Naive thymus-derived CD4-positive, alpha-beta T cell (primary cell): ENCODE data around the gene ASCL3. TPM values are rescaled to one million over a fixed set of nuclear protein-coding genes. Genes with fewer than 3 reads are reported as not detected.

ENCODE experiments used
- ATAC-seq: fragments of 150-1000 bp; cut with Tn5 transposase; 2 replicates; pipeline ENCODE4 v1.10.0; 2021; ENCODE audit warnings: mild to moderate bottlenecking, moderate library complexity
- CTCF ChIA-PET: fragments of 350-600 bp; sonication (Branson Sonifier 250); formaldehyde crosslinking; loops from one replicate; lab custom pipeline; 2021; ENCODE audit warnings: antibody characterized with exemption; lab: Charles Lee
- POLR2A ChIA-PET: fragments of 350-600 bp; sonication (Branson Sonifier 250); formaldehyde crosslinking; loops from one replicate; lab custom pipeline; 2021; ENCODE audit warnings: antibody characterized with exemption, inconsistent platforms; lab: Charles Lee
- DNase-seq, 9 donors: peaks; one replicate each; pipeline versions ENCODE4 v3.0.0 to v3.0.0-alpha.2; 2020 to 2022; ENCODE audit warnings: mixed read lengths in 1 of 9
- H3K27ac ChIP-seq: one replicate; pipeline ENCODE4 v1.7.0; 2013; ENCODE audit warnings: mild to moderate bottlenecking, low read depth, low read length, moderate library complexity
- H3K27me3 ChIP-seq, 2 donors: one replicate each; pipeline ENCODE4 v1.7.0; 2013; ENCODE audit warnings: low read length in 2 of 2, mild to moderate bottlenecking in 2 of 2, moderate library complexity in 2 of 2; ENCODE audit not compliant: control insufficient read depth in 2 of 2, insufficient read depth in 2 of 2
- H3K36me3 ChIP-seq, 3 experiments: 1 replicate in 2 of 3; 2 replicates in 1 of 3; pipeline ENCODE4 v1.7.0; 2013; ENCODE audit warnings: low read length in 3 of 3, mild to moderate bottlenecking in 3 of 3, moderate library complexity in 1 of 3; ENCODE audit not compliant: insufficient read depth in 3 of 3, control insufficient read depth in 2 of 3
- H3K4me1 ChIP-seq, 2 donors: one replicate each; pipeline ENCODE4 v1.7.0; 2013; ENCODE audit warnings: low read length in 2 of 2, mild to moderate bottlenecking in 2 of 2, moderate library complexity in 1 of 2; ENCODE audit not compliant: control insufficient read depth in 2 of 2, insufficient read depth in 2 of 2
- H3K4me3 ChIP-seq: 2 replicates; pipeline ENCODE4 v1.7.0; 2013; ENCODE audit warnings: mild to moderate bottlenecking, low read length
- H3K9me3 ChIP-seq, 3 experiments: 1 replicate in 2 of 3; 2 replicates in 1 of 3; pipeline ENCODE4 v1.7.0; 2013; ENCODE audit warnings: low read length in 3 of 3; ENCODE audit not compliant: control insufficient read depth in 2 of 3
- H3K27ac Mint-ChIP-seq, 9 donors: one replicate each; pipeline ENCODE4 v1.8.0; 2020 to 2022; ENCODE audit warnings: mixed read lengths in 9 of 9, mild to moderate bottlenecking in 8 of 9, moderate library complexity in 5 of 9, inconsistent platforms in 2 of 9
- H3K27me3 Mint-ChIP-seq, 5 donors: one replicate each; pipeline ENCODE4 v1.8.0; 2021 to 2022; ENCODE audit warnings: mixed read lengths in 5 of 5, mild to moderate bottlenecking in 1 of 5
- H3K36me3 Mint-ChIP-seq, 5 donors: one replicate each; pipeline ENCODE4 v1.8.0; 2020 to 2022; ENCODE audit warnings: mixed read lengths in 5 of 5, mild to moderate bottlenecking in 3 of 5, inconsistent platforms in 1 of 5
- H3K4me1 Mint-ChIP-seq, 7 donors: one replicate each; pipeline ENCODE4 v1.8.0; 2020 to 2022; ENCODE audit warnings: mixed read lengths in 7 of 7, mild to moderate bottlenecking in 3 of 7, inconsistent platforms in 1 of 7
- H3K4me3 Mint-ChIP-seq, 10 donors: one replicate each; pipeline ENCODE4 v1.8.0; 2020 to 2022; ENCODE audit warnings: mild to moderate bottlenecking in 10 of 10, mixed read lengths in 10 of 10, moderate library complexity in 6 of 10, inconsistent platforms in 2 of 10
- H3K9me3 Mint-ChIP-seq, 11 donors: one replicate each; pipeline ENCODE4 v1.8.0; 2020 to 2022; ENCODE audit warnings: mixed read lengths in 11 of 11, mild to moderate bottlenecking in 4 of 11, inconsistent platforms in 1 of 11, moderate library complexity in 1 of 11
- intact Hi-C, 2 donors: fragments of 100-400 bp; cut with micrococcal nuclease; formaldehyde crosslinking; loops; one replicate each; pipeline ENCODE4 v1.15.1; 2023
- polyA plus RNA-seq, 2 donors: library from polyadenylated mRNA; unstranded; fragments of 300-500 nt; fragmentation: Illumina TruSeq; gene quantifications; one replicate each; pipeline ENCODE4 v1.2.3, GENCODE V29; 2021
- total RNA-seq, 6 experiments: library from RNA in 5 of 6; stranded (reverse) in 5 of 6; gene quantifications; 1 replicate in 5 of 6; 2 replicates in 1 of 6; pipeline ENCODE4 v1.2.3 and lab custom pipeline; 2021 to 2026

The ASCL3 gene
- total and polyA plus RNA-seq, 7 experiments from 2014 or later = not detected

DNA sequence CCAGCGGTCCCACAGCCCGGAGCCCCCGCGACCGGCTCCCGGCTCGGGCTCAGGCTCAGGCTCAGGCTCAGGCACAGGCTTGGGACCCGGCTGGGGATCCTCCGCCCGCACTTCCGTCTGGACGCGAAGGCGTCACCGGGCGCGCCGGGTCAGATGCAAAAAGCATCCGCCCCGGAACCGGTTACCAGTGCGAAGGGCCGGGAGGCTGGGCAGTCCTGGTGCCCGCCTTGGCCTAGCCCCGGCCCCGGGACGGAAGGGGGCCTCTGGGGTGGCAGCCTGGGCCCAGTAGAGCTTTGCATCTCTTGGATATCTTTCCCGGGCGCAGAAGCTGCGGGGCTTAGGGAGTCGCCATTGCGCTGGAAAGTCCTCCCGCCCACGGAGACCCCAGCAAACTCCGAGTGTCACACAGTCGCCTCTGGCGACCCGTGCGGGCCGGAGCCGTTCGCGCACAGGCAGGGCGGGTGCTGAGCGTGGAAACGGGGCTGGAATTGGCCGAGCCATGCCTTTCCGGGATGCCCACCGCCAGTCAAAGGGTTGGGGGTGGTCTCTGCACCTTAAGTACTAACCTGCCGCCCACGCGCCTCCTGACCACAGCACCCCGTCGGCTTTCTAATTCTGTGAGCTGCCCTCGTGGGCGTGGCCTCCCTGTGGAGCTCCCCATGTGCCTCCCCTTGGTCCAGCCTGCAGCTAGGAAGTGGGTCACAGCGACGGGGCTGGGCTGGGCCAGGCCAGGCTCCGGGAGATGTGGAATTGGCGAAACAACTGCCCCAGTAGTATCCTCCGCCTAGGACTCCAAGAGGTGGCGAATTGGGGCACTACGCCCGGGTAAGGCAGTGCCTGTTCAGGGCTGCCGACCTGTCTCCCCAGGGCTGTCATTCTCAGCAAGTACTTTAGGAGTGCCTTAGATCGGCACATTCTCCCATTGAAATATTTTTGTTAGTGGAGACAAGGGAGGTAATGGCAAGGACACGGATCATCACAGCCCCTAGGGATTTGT lies 21.8 kb upstream of the ASCL3 start, which contains the start of gene TMEM9B:
TMEM9B (minus strand) TSS at position 119 of the 997 bp plus-strand sequence. CDS start 129 bp downstream, outside the sequence.
- peak within 1 kb of the TSS; percentile 94 to 99 (median 98) for H3K4me3 Mint-ChIP-seq
- peaks cover 3 to 7% (median 4%) of the 10 kb centered on the region in 5 donors for H3K36me3 Mint-ChIP-seq
- CTCF ChIA-PET = interaction anchor here (0.8 to 1.5 kb wide), 3 partner anchors 39 to 51 kb away, joined by 3 to 5 read pairs (median 4); partner anchors contain the start of gene NRIP3
- H3K9me3 ChIP-seq = no peaks in the 10 kb centered on the region
- H3K36me3 ChIP-seq = peaks cover 0 to 11% (median 0%) of the 10 kb centered on the region in 3 experiments
- H3K9me3 Mint-ChIP-seq = no peaks in the 10 kb centered on the region
- no peaks in the 10 kb centered on the region for H3K27me3 Mint-ChIP-seq
- intact Hi-C loops = loop anchor here (1.0 to 5.0 kb wide), 15 partner anchors 39 to 1493 kb away; partner anchors contain the start of genes RPL27A (in 2 of the 2), TMEM41B (in 2 of the 2), TRIM66 (in 2 of the 2) and AKIP1 (in 1 of the 2)
- H3K4me1 Mint-ChIP-seq = peaks cover 17 to 45% (median 32%) of the 10 kb centered on the region in 7 donors
- POLR2A ChIA-PET = interaction anchor here (0.6 to 2.1 kb wide), 9 partner anchors 8 to 496 kb away, joined by 3 to 27 read pairs (median 5); partner anchors contain the start of genes AKIP1, RPL27A, TRIM66 and ZNF143
- ATAC-seq (peak; percentile 90), DNase-seq (peak; percentile 35 to 85 (median 66))
- H3K4me3 ChIP-seq = peak within 1 kb of the TSS; percentile 96
- peak within 1 kb of the TSS; percentile 92 for H3K27ac ChIP-seq
- no peaks in the 10 kb centered on the region for H3K27me3 ChIP-seq
- peaks cover 13 to 17% of the 10 kb centered on the region in 2 donors for H3K4me1 ChIP-seq
- peak within 1 kb of the TSS; percentile 94 to 99 (median 98) for H3K27ac Mint-ChIP-seq

DNA sequence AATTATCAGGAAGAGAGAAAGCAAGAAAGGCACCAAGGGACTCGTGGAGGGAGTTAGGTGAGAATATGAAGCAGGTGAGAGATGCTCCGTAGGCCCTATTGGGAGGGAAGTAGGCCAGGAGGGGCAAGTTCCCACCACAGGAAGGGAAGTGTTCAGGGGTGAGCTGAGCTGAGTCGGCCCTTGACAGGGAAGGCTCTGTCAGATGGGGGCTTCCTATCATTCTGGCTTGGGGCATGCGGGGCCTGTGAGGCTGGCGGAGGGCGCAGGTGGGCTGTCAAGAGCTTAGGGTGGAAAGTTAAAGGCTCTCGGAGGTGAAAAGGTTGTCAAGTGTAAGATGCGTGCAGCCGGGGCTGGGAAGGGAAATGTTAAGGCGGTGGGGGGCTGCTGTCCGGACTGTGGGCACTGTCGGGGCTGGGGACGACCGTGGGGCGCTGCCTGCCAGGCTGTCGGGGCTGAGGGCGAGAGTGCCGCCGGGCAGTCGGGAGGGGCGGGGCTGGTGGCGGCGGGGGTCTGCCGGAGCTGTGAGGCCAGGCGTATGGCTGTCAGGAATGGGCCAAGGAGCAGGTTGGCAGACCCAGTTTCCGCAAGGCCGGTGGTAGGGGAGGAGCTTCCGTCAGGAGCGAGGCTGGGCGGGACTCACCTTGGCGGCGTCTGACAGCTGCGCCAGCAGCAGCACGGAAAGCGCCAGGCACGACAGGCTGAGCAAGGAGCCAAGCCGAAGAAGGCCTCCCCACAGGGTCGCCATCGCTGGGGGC lies 20.9 kb upstream of the ASCL3 start:
- Histone ChIP-seq H3K4me1 (peaks cover 13 to 17% of the 10 kb centered on the region in 2 donors), H3K27ac (peak overlapping the region; percentile 92), H3K9me3 (no peaks in the 10 kb centered on the region), H3K36me3 (peaks cover 0 to 11% (median 0%) of the 10 kb centered on the region in 3 experiments), H3K27me3 (no peaks in the 10 kb centered on the region), H3K4me3 (peak overlapping the region; percentile 96)
- H3K27me3 Mint-ChIP-seq = no peaks in the 10 kb centered on the region
- intact Hi-C loops = loop anchor here (1.0 to 5.0 kb wide), 15 partner anchors 40 to 1494 kb away; partner anchors contain the start of genes RPL27A (in 2 of the 2), TMEM41B (in 2 of the 2), TRIM66 (in 2 of the 2) and AKIP1 (in 1 of the 2)
- DNase-seq (peak in 7 of 9 donors; percentile 61 to 79 (median 77)), ATAC-seq (peak; percentile 83)
- ChIA-PET POLR2A (interaction anchor here (0.5 to 2.1 kb wide), 10 partner anchors 9 to 610 kb away, joined by 3 to 27 read pairs (median 5); partner anchors contain the start of genes AKIP1, RPL27A, TRIM66 and WEE1), CTCF (interaction anchor here (0.6 to 1.5 kb wide), 3 partner anchors 37 to 50 kb away, joined by 3 to 5 read pairs (median 3); no protein-coding TSS in a partner anchor)
- H3K4me3 Mint-ChIP-seq = peak overlapping the region; percentile 94 to 99 (median 98)
- peaks cover 20 to 48% (median 35%) of the 10 kb centered on the region in 7 donors for H3K4me1 Mint-ChIP-seq
- H3K27ac Mint-ChIP-seq = peak overlapping the region; percentile 94 to 99 (median 98)
- peaks cover 2 to 6% (median 4%) of the 10 kb centered on the region in 5 donors for H3K36me3 Mint-ChIP-seq
- H3K9me3 Mint-ChIP-seq = no peaks in the 10 kb centered on the region

DNA sequence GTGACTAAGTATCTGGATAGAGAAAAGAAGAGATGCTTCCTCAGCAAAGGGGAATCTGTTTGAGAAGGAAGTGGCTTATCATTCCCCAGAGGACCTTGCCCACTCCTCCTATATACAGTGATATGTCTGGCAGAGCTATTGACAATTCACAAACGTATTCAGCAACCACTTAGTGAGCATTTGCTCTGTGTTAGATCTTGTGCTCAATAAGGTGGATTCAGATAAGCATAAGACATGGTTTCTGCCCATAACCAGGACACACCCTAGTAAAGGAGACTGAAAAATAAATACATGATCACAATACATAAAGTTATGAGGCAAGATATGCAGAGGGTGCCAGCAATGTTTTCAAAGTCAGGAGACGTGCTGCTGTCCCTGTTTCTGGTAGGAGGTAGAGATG lies 20.0 kb upstream of the ASCL3 start:
- Histone ChIP-seq H3K27ac (peak overlapping the region; percentile 92), H3K4me1 (peaks cover 13 to 17% of the 10 kb centered on the region in 2 donors), H3K9me3 (no peaks in the 10 kb centered on the region), H3K27me3 (no peaks in the 10 kb centered on the region), H3K36me3 (peaks cover 0 to 11% (median 0%) of the 10 kb centered on the region in 3 experiments), H3K4me3 (peak overlapping the region; percentile 96)
- H3K9me3 Mint-ChIP-seq = no peaks in the 10 kb centered on the region
- CTCF ChIA-PET = interaction anchor here (1.4 kb wide), 1 partner anchor 49 kb away, joined by 3 read pairs; no protein-coding TSS in a partner anchor
- no peak for ATAC-seq
- intact Hi-C loops = loop anchor here (5.0 kb wide), 3 partner anchors 351 to 1494 kb away; partner anchors contain the start of genes AMPD3 (in 1 of the 2) and EIF3F (in 1 of the 2)
- H3K36me3 Mint-ChIP-seq = peaks cover 0 to 6% (median 3%) of the 10 kb centered on the region in 5 donors
- H3K27ac Mint-ChIP-seq = peak overlapping the region; percentile 73 to 99 (median 98)
- POLR2A ChIA-PET = interaction anchor here (0.6 kb wide), 1 partner anchor 427 kb away, joined by 4 read pairs; no protein-coding TSS in a partner anchor
- peak overlapping the region; percentile 94 to 99 (median 98) for H3K4me3 Mint-ChIP-seq
- H3K4me1 Mint-ChIP-seq = peaks cover 20 to 48% (median 35%) of the 10 kb centered on the region in 7 donors
- no peak for DNase-seq
- no peaks in the 10 kb centered on the region for H3K27me3 Mint-ChIP-seq

DNA sequence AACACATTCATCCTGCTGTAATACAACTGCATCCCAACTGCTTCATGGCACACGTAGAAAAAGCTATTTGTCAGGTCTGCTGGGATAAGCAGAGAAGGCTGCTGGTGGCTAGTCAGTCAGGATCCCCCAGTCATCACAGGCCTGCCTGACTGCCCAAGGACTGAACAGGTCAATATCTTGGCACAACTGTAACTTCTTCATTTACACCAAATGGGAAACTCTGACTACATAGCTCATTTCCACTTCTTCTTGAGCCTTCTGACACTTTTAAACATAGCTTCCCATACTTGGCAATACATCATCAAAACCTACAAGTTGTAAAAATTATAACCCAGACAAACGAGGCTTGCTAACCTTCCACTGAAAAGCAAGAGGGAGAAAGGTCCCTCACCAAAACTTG lies 18.6 kb upstream of the ASCL3 start:
- intact Hi-C loops = loop anchor here (5.0 kb wide), 3 partner anchors 349 to 1496 kb away; partner anchors contain the start of genes AMPD3 (in 1 of the 2) and EIF3F (in 1 of the 2)
- H3K4me1 Mint-ChIP-seq = peaks cover 22 to 54% (median 44%) of the 10 kb centered on the region in 7 donors
- H3K4me1 ChIP-seq = peaks cover 13 to 17% of the 10 kb centered on the region in 2 donors
- H3K4me3 Mint-ChIP-seq = peak overlapping the region in 1 of 10 donors; percentile 18
- H3K27ac Mint-ChIP-seq = peak overlapping the region in 3 of 9 donors; percentile 0 to 42 (median 33)
- H3K27me3 ChIP-seq = no peaks in the 10 kb centered on the region
- H3K27me3 Mint-ChIP-seq = no peaks in the 10 kb centered on the region
- DNase-seq = no peak
- CTCF ChIA-PET = interaction anchor here (0.7 to 3.7 kb wide), 5 partner anchors 8 to 1357 kb away, joined by 3 to 31 read pairs (median 3); partner anchors contain the start of genes RPL27A and TRIM66
- no peaks in the 10 kb centered on the region for H3K9me3 ChIP-seq
- H3K36me3 ChIP-seq = peaks cover 0 to 11% (median 0%) of the 10 kb centered on the region in 3 experiments
- POLR2A ChIA-PET = interaction anchor here (1.4 kb wide), 1 partner anchor 273 kb away, joined by 4 read pairs; no protein-coding TSS in a partner anchor
- H3K27ac ChIP-seq = no peak overlapping the region
- H3K36me3 Mint-ChIP-seq = peaks cover 0 to 11% (median 3%) of the 10 kb centered on the region in 5 donors
- ATAC-seq = no peak
- no peaks in the 10 kb centered on the region for H3K9me3 Mint-ChIP-seq
- no peak overlapping the region for H3K4me3 ChIP-seq

DNA sequence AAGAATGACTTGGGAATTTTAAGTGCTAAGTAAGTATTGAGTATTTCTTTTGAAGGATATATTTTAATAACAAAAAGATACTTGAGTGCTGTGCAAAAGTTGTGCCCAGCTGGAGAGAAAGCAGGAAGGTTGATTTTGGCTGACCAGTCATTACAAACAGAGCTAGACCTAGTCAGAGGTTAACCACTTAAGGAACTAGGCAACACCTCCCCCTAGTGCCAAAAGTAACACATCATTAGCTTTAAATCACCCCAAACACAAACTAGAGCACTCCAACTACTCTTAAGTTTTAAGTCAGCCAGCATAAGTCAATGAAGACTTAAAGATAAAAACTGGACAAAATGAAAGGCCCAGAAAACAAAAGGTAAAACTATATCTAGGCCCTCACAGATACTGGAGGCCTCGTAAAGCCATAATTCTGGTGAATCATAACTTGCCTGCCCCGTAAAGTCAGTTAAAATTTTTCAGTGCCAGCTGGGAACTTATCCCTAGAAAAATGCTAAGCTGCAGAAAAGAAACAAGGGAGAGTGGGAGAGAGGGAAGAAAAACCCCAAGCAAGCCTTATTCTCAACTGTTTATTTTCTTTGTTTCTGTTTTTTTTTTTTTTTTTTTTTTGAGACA lies 16.8 kb upstream of the ASCL3 start:
- Mint-ChIP-seq H3K27me3 (no peaks in the 10 kb centered on the region), H3K4me1 (peaks cover 22 to 45% (median 39%) of the 10 kb centered on the region in 7 donors), H3K27ac (peak overlapping the region in 2 of 9 donors; percentile 23 to 58), H3K9me3 (no peaks in the 10 kb centered on the region), H3K36me3 (peaks cover 0 to 15% (median 10%) of the 10 kb centered on the region in 5 donors), H3K4me3 (no peak overlapping the region)
- H3K4me1 ChIP-seq = peaks cover 13 to 17% of the 10 kb centered on the region in 2 donors
- ChIA-PET POLR2A (interaction anchor here (1.0 to 1.4 kb wide), 3 partner anchors 11 to 273 kb away, joined by 3 to 4 read pairs (median 3); partner anchors contain the start of gene AKIP1), CTCF (interaction anchor here (0.6 to 3.7 kb wide), 8 partner anchors 10 to 392 kb away, joined by 3 to 31 read pairs (median 4); no protein-coding TSS in a partner anchor)
- ATAC-seq (peak; percentile 28), DNase-seq (peak in 6 of 9 donors; percentile 7 to 34 (median 25))
- intact Hi-C loops = loop anchor here (1.0 to 5.0 kb wide), 6 partner anchors 45 to 1498 kb away; partner anchors contain the start of genes AMPD3 (in 1 of the 2) and EIF3F (in 1 of the 2)
- no peaks in the 10 kb centered on the region for H3K27me3 ChIP-seq
- no peak overlapping the region for H3K4me3 ChIP-seq
- H3K36me3 ChIP-seq = peaks cover 0 to 22% (median 0%) of the 10 kb centered on the region in 3 experiments
- no peaks in the 10 kb centered on the region for H3K9me3 ChIP-seq
- no peak overlapping the region for H3K27ac ChIP-seq
